ENCODE measurements around the gene ZNF445. TPM values are rescaled to one million over a fixed set of nuclear protein-coding genes. Genes with fewer than 3 reads are reported as not detected.
A peak's percentile ranks its signal among the peaks of the same experiment; 100 is the strongest.

ZNF445 gene
- total RNA-seq, 1 donor from 2014 or later: 31.5 TPM

- Mint-ChIP-seq H3K27me3 (ENCODE audit: unreplicated experiment) (no peaks in the 10 kb centered on the region), H3K4me3 (ENCODE audit: unreplicated experiment) (no peak overlapping the region), H3K4me1 (ENCODE audit: unreplicated experiment) (peaks cover 19% of the 10 kb centered on the region), H3K9me3 (ENCODE audit: unreplicated experiment) (no peaks in the 10 kb centered on the region), H3K36me3 (ENCODE audit: low read depth, unreplicated experiment) (no peaks in the 10 kb centered on the region), H3K27ac (ENCODE audit: unreplicated experiment) (peak overlapping the region; percentile 48)
- TF ChIP-seq CTCF (IDR thresholded peaks at IDR 0.05; ENCODE audit: unreplicated experiment): no peak
- DNase-seq (ENCODE audit: low spot score): no peak
Observed at GRCh38 chr3:44437800-44438199, 39.7 kb downstream of the ZNF445 start.

- no peak overlapping the region for H3K27ac Mint-ChIP-seq (ENCODE audit: unreplicated experiment)
- DNase-seq (ENCODE audit: low spot score): no peak
- H3K4me1 Mint-ChIP-seq (ENCODE audit: unreplicated experiment): peaks cover 19% of the 10 kb centered on the region
- H3K9me3 Mint-ChIP-seq (ENCODE audit: unreplicated experiment): no peaks in the 10 kb centered on the region
- no peaks in the 10 kb centered on the region for H3K36me3 Mint-ChIP-seq (ENCODE audit: low read depth, unreplicated experiment)
- no peak for TF ChIP-seq CTCF (IDR thresholded peaks at IDR 0.05; ENCODE audit: unreplicated experiment)
- no peak overlapping the region for H3K4me3 Mint-ChIP-seq (ENCODE audit: unreplicated experiment)
- no peaks in the 10 kb centered on the region for H3K27me3 Mint-ChIP-seq (ENCODE audit: unreplicated experiment)
Observed at GRCh38 chr3:44436181-44436580, 41.3 kb downstream of the ZNF445 start.

- Mint-ChIP-seq H3K9me3 (ENCODE audit: unreplicated experiment) (no peaks in the 10 kb centered on the region), H3K27me3 (ENCODE audit: unreplicated experiment) (no peaks in the 10 kb centered on the region), H3K36me3 (ENCODE audit: low read depth, unreplicated experiment) (no peaks in the 10 kb centered on the region), H3K4me1 (ENCODE audit: unreplicated experiment) (peaks cover 11% of the 10 kb centered on the region), H3K4me3 (ENCODE audit: unreplicated experiment) (no peak overlapping the region), H3K27ac (ENCODE audit: unreplicated experiment) (no peak overlapping the region)
- TF ChIP-seq CTCF (IDR thresholded peaks at IDR 0.05; ENCODE audit: unreplicated experiment): no peak
- DNase-seq (ENCODE audit: low spot score): no peak
Observed at GRCh38 chr3:44434834-44435510, 42.5 kb downstream of the ZNF445 start.

GRCh38 chr3:44430466-44430865 is 47.0 kb downstream of the ZNF445 start:
- DNase-seq (ENCODE audit: low spot score): no peak
- Mint-ChIP-seq H3K4me3 (ENCODE audit: unreplicated experiment) (no peak overlapping the region), H3K4me1 (ENCODE audit: unreplicated experiment) (no peaks in the 10 kb centered on the region), H3K9me3 (ENCODE audit: unreplicated experiment) (no peaks in the 10 kb centered on the region), H3K27ac (ENCODE audit: unreplicated experiment) (no peak overlapping the region), H3K27me3 (ENCODE audit: unreplicated experiment) (no peaks in the 10 kb centered on the region), H3K36me3 (ENCODE audit: low read depth, unreplicated experiment) (peaks cover 3% of the 10 kb centered on the region)
- TF ChIP-seq CTCF (IDR thresholded peaks at IDR 0.05; ENCODE audit: unreplicated experiment): no peak

- H3K4me1 Mint-ChIP-seq (ENCODE audit: unreplicated experiment): peaks cover 4% of the 10 kb centered on the region
- peaks cover 7% of the 10 kb centered on the region for H3K36me3 Mint-ChIP-seq (ENCODE audit: low read depth, unreplicated experiment)
- H3K27ac Mint-ChIP-seq (ENCODE audit: unreplicated experiment): no peak overlapping the region
- peaks cover 3% of the 10 kb centered on the region for H3K27me3 Mint-ChIP-seq (ENCODE audit: unreplicated experiment)
- no peak overlapping the region for H3K4me3 Mint-ChIP-seq (ENCODE audit: unreplicated experiment)
- no peaks in the 10 kb centered on the region for H3K9me3 Mint-ChIP-seq (ENCODE audit: unreplicated experiment)
- no peak for DNase-seq (ENCODE audit: low spot score)
- TF ChIP-seq CTCF (IDR thresholded peaks at IDR 0.05; ENCODE audit: unreplicated experiment): no peak
Observed at GRCh38 chr3:44429459-44429858, 48.0 kb downstream of the ZNF445 start.
